Activated CD8-positive, alpha-beta T cell treated with anti-CD3 and anti-CD28 coated beads for 36 hours (primary cell): ENCODE data around the gene GDF2. TPM values are rescaled to one million over a fixed set of nuclear protein-coding genes. Genes with fewer than 3 reads are reported as not detected.

Experiments
- ATAC-seq: fragments of 200-7000 bp; cut with Tn5 transposase; one replicate; pipeline ENCODE4 v1.10.0; 2021; ENCODE audit warnings: mild to moderate bottlenecking, moderate library complexity
- CTCF ChIA-PET: fragments of 350-600 bp; sonication (Branson Sonifier 250); formaldehyde crosslinking; loops from one replicate; lab custom pipeline; 2021; ENCODE audit warnings: antibody characterized with exemption; lab: Charles Lee
- POLR2A ChIA-PET: fragments of 350-600 bp; sonication (Branson Sonifier 250); formaldehyde crosslinking; loops from one replicate; lab custom pipeline; 2021; ENCODE audit warnings: antibody characterized with exemption; lab: Charles Lee
- DNase-seq: peaks from one replicate; pipeline ENCODE4 v3.0.0-alpha.2; 2020
- H3K27ac Mint-ChIP-seq: one replicate; pipeline ENCODE4 v1.8.0; 2021; ENCODE audit warnings: mild to moderate bottlenecking, mixed read lengths
- H3K27me3 Mint-ChIP-seq: one replicate; pipeline ENCODE4 v1.8.0; 2021; ENCODE audit warnings: mixed read lengths
- H3K36me3 Mint-ChIP-seq: one replicate; pipeline ENCODE4 v1.8.0; 2021; ENCODE audit warnings: low read depth, mixed read lengths
- H3K4me1 Mint-ChIP-seq: one replicate; pipeline ENCODE4 v1.8.0; 2021; ENCODE audit warnings: low read depth, mixed read lengths
- H3K4me3 Mint-ChIP-seq: one replicate; pipeline ENCODE4 v1.8.0; 2021; ENCODE audit warnings: mild to moderate bottlenecking, moderate library complexity, mixed read lengths
- H3K9me3 Mint-ChIP-seq: one replicate; pipeline ENCODE4 v1.8.0; 2021; ENCODE audit warnings: mixed read lengths
- CTCF ChIP-seq: fragments of 200-600 bp; IDR thresholded peaks from one replicate; pipeline ENCODE4 v1.8.0; 2022; ENCODE audit warnings: antibody characterized with exemption, mild to moderate bottlenecking
- intact Hi-C: fragments of 100-400 bp; cut with micrococcal nuclease; formaldehyde crosslinking; loops from one replicate; pipeline ENCODE4 v1.10.0; 2022
- total RNA-seq, 2 experiments: library from RNA; stranded (reverse); gene quantifications; one replicate each; pipeline ENCODE4 v1.2.3, GENCODE V29; 2021

GDF2 gene
- total RNA-seq, 2 experiments from 2014 or later, result not detected

- ATAC-seq (no peak), DNase-seq (no peak)
- Mint-ChIP-seq H3K4me3 (no peak overlapping the region), H3K27me3 (peaks cover 7% of the 10 kb centered on the region), H3K27ac (no peak overlapping the region), H3K4me1 (peaks cover 26% of the 10 kb centered on the region), H3K9me3 (no peaks in the 10 kb centered on the region), H3K36me3 (no peaks in the 10 kb centered on the region)
- POLR2A ChIA-PET, result interaction anchor here (0.7 kb wide), 1 partner anchor 38 kb away, joined by 3 read pairs; no protein-coding TSS in a partner anchor
- intact Hi-C loops, result no loop called here
- no peak for TF ChIP-seq CTCF
- CTCF ChIA-PET, result interaction anchor here (1.0 to 3.1 kb wide), 5 partner anchors 10 to 279 kb away, joined by 3 to 16 read pairs (median 7); no protein-coding TSS in a partner anchor
These were observed 19.1 kb upstream of the GDF2 start for GRCh38 chr10:47303105-47303504.

- Mint-ChIP-seq H3K27me3 (peaks cover 7% of the 10 kb centered on the region), H3K4me3 (no peak overlapping the region), H3K27ac (no peak overlapping the region), H3K4me1 (peaks cover 26% of the 10 kb centered on the region), H3K36me3 (no peaks in the 10 kb centered on the region), H3K9me3 (no peaks in the 10 kb centered on the region)
- POLR2A ChIA-PET, result interaction anchor here (0.7 kb wide), 1 partner anchor 38 kb away, joined by 3 read pairs; no protein-coding TSS in a partner anchor
- no peak for DNase-seq
- TF ChIP-seq CTCF, result no peak
- intact Hi-C loops, result no loop called here
- CTCF ChIA-PET, result interaction anchor here (1.0 to 3.1 kb wide), 5 partner anchors 9 to 280 kb away, joined by 3 to 16 read pairs (median 7); no protein-coding TSS in a partner anchor
- ATAC-seq, result no peak
These were observed 18.4 kb upstream of the GDF2 start for GRCh38 chr10:47303866-47304265.

- Mint-ChIP-seq H3K4me3 (no peak overlapping the region), H3K27ac (no peak overlapping the region), H3K27me3 (peaks cover 3% of the 10 kb centered on the region), H3K4me1 (peaks cover 22% of the 10 kb centered on the region), H3K36me3 (no peaks in the 10 kb centered on the region), H3K9me3 (no peaks in the 10 kb centered on the region)
- ChIA-PET CTCF (interaction anchor here (1.5 to 1.9 kb wide), 2 partner anchors 8 to 258 kb away, joined by 3 to 16 read pairs; no protein-coding TSS in a partner anchor), POLR2A (interaction anchor here (0.8 kb wide), 1 partner anchor 25 kb away, joined by 3 read pairs; no protein-coding TSS in a partner anchor)
- no peak for ATAC-seq
- intact Hi-C loops, result no loop called here
- DNase-seq, result no peak
- TF ChIP-seq CTCF, result no peak
These were observed 16.7 kb upstream of the GDF2 start for GRCh38 chr10:47305566-47305965.

GRCh38 chr10:47306387-47307210 is 15.7 kb upstream of the GDF2 start:
- DNase-seq (no peak), ATAC-seq (no peak)
- intact Hi-C loops, result no loop called here
- ChIA-PET POLR2A (interaction anchor here (0.8 kb wide), 1 partner anchor 26 kb away, joined by 3 read pairs; no protein-coding TSS in a partner anchor), CTCF (interaction anchor here (1.2 to 2.7 kb wide), 4 partner anchors 9 to 282 kb away, joined by 3 to 16 read pairs (median 10); no protein-coding TSS in a partner anchor)
- H3K4me1 Mint-ChIP-seq, result peaks cover 29% of the 10 kb centered on the region
- TF ChIP-seq CTCF, result no peak
- H3K9me3 Mint-ChIP-seq, result no peaks in the 10 kb centered on the region
- H3K27ac Mint-ChIP-seq, result no peak overlapping the region
- H3K36me3 Mint-ChIP-seq, result no peaks in the 10 kb centered on the region
- no peaks in the 10 kb centered on the region for H3K27me3 Mint-ChIP-seq
- H3K4me3 Mint-ChIP-seq, result no peak overlapping the region

GRCh38 chr10:47307381-47307780 is 14.9 kb upstream of the GDF2 start:
- no peaks in the 10 kb centered on the region for H3K36me3 Mint-ChIP-seq

More at GRCh38 chr10:47307381-47307780, 14.9 kb upstream of the GDF2 start:
- Mint-ChIP-seq H3K4me3 (no peak overlapping the region), H3K27me3 (no peaks in the 10 kb centered on the region), H3K9me3 (no peaks in the 10 kb centered on the region), H3K4me1 (peaks cover 29% of the 10 kb centered on the region), H3K27ac (no peak overlapping the region)
- intact Hi-C loops, result no loop called here
- no peak for DNase-seq
- ATAC-seq, result no peak
- POLR2A ChIA-PET, result no interaction called here
- TF ChIP-seq CTCF, result no peak
- CTCF ChIA-PET, result interaction anchor here (1.2 to 2.7 kb wide), 4 partner anchors 10 to 283 kb away, joined by 3 to 15 read pairs (median 4); no protein-coding TSS in a partner anchor
